Hepatocyte (in vitro differentiated cells): ENCODE results near the gene PRR5. TPM values are rescaled to one million over a fixed set of nuclear protein-coding genes. Genes with fewer than 3 reads are reported as not detected.

Experiments
- DNase-seq: peaks from one replicate; pipeline ENCODE4 v3.0.0-alpha.2; 2016; ENCODE audit warnings: low spot score
- H2AFZ ChIP-seq: fragments of 200-600 bp; sonication (generic); 2 replicates; pipeline ENCODE4 v1.6.0; 2016; ENCODE audit warnings: antibody characterized with exemption, mild to moderate bottlenecking
- H3K27ac ChIP-seq: fragments of 200-600 bp; sonication (generic); 2 replicates; pipeline ENCODE4 v1.5.1; 2016; ENCODE audit warnings: mild to moderate bottlenecking
- H3K27me3 ChIP-seq: fragments of 200-600 bp; sonication (generic); 2 replicates; pipeline ENCODE4 v1.6.1; 2016
- H3K36me3 ChIP-seq: fragments of 200-600 bp; sonication (generic); replicated peaks from 2 replicates; pipeline ENCODE4 v1.5.1; 2016; ENCODE audit warnings: low read depth; ENCODE audit not compliant: insufficient read depth
- H3K4me1 ChIP-seq: fragments of 200-600 bp; sonication (generic); 2 replicates; pipeline ENCODE4 v1.5.1; 2016; ENCODE audit warnings: mild to moderate bottlenecking, moderate library complexity; ENCODE audit not compliant: insufficient read depth
- H3K4me2 ChIP-seq: fragments of 200-600 bp; sonication (generic); 2 replicates; pipeline ENCODE4 v1.6.0; 2016
- H3K4me3 ChIP-seq: fragments of 200-600 bp; sonication (generic); 2 replicates; pipeline ENCODE4 v1.5.1; 2016; ENCODE audit warnings: mild to moderate bottlenecking
- H3K79me2 ChIP-seq: fragments of 200-600 bp; sonication (generic); 2 replicates; pipeline ENCODE4 v1.6.0; 2017; ENCODE audit warnings: mild to moderate bottlenecking
- H3K9me2 ChIP-seq: fragments of 200-600 bp; sonication (generic); replicated peaks from 2 replicates; pipeline ENCODE4 v1.6.0; 2017; ENCODE audit warnings: mild to moderate bottlenecking; ENCODE audit not compliant: insufficient read depth
- H3K9me3 ChIP-seq: fragments of 200-600 bp; sonication (generic); 2 replicates; pipeline ENCODE4 v1.5.1; 2016; ENCODE audit warnings: low read depth, mild to moderate bottlenecking
- H4K20me1 ChIP-seq: fragments of 200-600 bp; sonication (generic); 2 replicates; pipeline ENCODE4 v1.6.0; 2016; ENCODE audit warnings: mild to moderate bottlenecking; ENCODE audit not compliant: insufficient read depth, poor library complexity, severe bottlenecking
- EZH2 ChIP-seq: fragments of 200-600 bp; sonication (generic); IDR thresholded peaks from 2 replicates; pipeline ENCODE4 v1.6.1; 2016; ENCODE audit warnings: antibody characterized with exemption, mild to moderate bottlenecking, borderline replicate concordance
- EZH2phosphoT487 ChIP-seq: fragments of 200-600 bp; sonication (generic); IDR thresholded peaks from one replicate; pipeline ENCODE4 v1.6.1; 2018; ENCODE audit warnings: antibody characterized with exemption, mild to moderate bottlenecking, low read depth, moderate library complexity; ENCODE audit not compliant: unreplicated experiment, severe bottlenecking
- WGBS: methylation state at CpG from one replicate; pipeline ENCODE4 v1.1.6; 2016; ENCODE audit warnings: low lambda C conversion rate; ENCODE audit errors: missing lambda C conversion rate; 5-methylcytosine and 5-hydroxymethylcytosine counted together
- polyA plus RNA-seq: library from polyadenylated mRNA; unstranded; fragments of >200 nt; fragmentation: Nextera tagmentation; extraction: Ambion mirVana; gene quantifications from 2 replicates; pipeline ENCODE4 v1.2.1, GENCODE V29; 2016
- total RNA-seq: library from RNA; depleted of rRNA; stranded (reverse); fragments of >200 nt; gene quantifications from 2 replicates; pipeline ENCODE4 v1.2.3, GENCODE V29; 2014
- TF ChIP-seq, protein P1 (sequence below): fragments of 200-600 bp; sonication (generic); IDR thresholded peaks from 2 replicates; pipeline ENCODE4 v1.5.1; 2016; ENCODE audit warnings: antibody characterized with exemption, mild to moderate bottlenecking; ENCODE audit not compliant: poor library complexity

Gene PRR5
- total and polyA plus RNA-seq, 2 experiments from 2014 or later = 44.2 to 84.9 TPM

DNA sequence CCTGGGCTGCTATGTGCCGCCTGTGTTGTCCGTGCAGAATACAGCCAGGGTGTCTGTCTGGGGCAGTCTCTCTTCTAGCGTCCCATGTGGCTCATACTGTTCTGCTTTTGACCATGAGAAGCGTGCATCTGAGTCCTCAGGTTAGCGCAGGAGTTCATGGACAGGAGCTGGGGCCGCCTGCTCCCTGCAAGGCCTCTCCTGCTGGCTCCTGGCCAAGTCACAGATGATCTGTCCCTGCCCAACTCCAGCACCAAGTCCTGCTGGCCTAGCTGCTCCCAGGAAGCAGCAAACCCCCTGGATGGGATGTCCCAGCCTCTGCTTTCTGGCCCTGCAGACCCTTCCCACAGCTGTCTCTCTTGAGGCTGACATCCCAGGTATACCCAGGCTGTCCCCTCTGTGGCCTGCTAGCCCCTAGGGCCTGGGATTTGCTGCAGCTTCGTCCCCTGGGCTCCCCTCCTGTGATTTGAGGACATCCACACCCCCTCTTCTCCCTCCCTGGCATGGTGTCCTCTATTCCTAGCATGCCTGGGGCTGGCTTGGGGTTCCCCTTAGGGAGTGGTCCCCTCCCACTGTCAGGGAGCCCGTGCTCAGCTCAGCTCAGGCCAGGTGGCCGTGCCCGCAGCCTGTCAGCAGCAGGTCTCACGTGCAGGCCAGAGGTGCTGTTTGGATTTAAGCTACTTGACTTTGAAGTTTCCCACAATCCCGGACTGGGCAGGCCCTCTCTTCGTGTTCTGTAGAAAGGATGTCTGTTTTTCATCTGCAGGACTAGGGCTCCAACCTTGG, 17.8 kb downstream of the PRR5 start:
- Histone ChIP-seq H3K27me3 (no peaks in the 10 kb centered on the region), H3K36me3 (no peaks in the 10 kb centered on the region), H3K4me3 (no peak overlapping the region), H3K9me2 (no peaks in the 10 kb centered on the region), H4K20me1 (peaks cover 18% of the 10 kb centered on the region), H3K27ac (no peak overlapping the region), H3K9me3 (no peaks in the 10 kb centered on the region), H2AFZ (no peak overlapping the region), H3K79me2 (peaks cover 15% of the 10 kb centered on the region), H3K4me1 (peaks cover 19% of the 10 kb centered on the region), H3K4me2 (no peak overlapping the region)
- no peak for TF ChIP-seq EZH2phosphoT487
- TF ChIP-seq, protein P1, sequence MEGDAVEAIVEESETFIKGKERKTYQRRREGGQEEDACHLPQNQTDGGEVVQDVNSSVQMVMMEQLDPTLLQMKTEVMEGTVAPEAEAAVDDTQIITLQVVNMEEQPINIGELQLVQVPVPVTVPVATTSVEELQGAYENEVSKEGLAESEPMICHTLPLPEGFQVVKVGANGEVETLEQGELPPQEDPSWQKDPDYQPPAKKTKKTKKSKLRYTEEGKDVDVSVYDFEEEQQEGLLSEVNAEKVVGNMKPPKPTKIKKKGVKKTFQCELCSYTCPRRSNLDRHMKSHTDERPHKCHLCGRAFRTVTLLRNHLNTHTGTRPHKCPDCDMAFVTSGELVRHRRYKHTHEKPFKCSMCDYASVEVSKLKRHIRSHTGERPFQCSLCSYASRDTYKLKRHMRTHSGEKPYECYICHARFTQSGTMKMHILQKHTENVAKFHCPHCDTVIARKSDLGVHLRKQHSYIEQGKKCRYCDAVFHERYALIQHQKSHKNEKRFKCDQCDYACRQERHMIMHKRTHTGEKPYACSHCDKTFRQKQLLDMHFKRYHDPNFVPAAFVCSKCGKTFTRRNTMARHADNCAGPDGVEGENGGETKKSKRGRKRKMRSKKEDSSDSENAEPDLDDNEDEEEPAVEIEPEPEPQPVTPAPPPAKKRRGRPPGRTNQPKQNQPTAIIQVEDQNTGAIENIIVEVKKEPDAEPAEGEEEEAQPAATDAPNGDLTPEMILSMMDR = no peak
- no peak for TF ChIP-seq EZH2
- WGBS = 76% methylated on average over 13 of the region's 13 CpGs
- DNase-seq = peak; percentile 70

DNA sequence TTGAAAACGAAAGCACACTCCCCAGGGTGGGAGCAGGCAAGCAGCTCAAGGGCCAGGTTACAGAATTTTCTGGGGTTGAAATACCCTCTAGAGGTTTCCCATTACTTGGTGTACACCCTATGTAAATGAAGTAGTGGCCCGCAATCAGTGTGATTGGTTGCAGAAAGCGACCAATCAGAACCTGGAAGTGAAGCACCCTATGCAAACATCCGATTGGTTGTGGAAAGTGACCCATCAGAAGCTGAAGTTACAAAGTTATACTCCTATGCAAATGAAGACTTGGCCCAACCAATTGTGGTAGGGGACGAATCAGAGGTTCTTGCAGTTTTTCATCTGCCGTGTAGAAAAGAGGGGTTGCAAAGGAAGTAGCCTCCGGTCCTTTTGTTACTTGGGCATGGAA, 19.2 kb downstream of the PRR5 start:
- Histone ChIP-seq H3K4me1 (peaks cover 25% of the 10 kb centered on the region), H3K27ac (no peak overlapping the region), H3K4me2 (no peak overlapping the region), H3K27me3 (no peaks in the 10 kb centered on the region), H3K79me2 (peaks cover 15% of the 10 kb centered on the region), H4K20me1 (peaks cover 18% of the 10 kb centered on the region), H3K36me3 (no peaks in the 10 kb centered on the region), H2AFZ (no peak overlapping the region), H3K9me2 (no peaks in the 10 kb centered on the region), H3K9me3 (no peaks in the 10 kb centered on the region), H3K4me3 (no peak overlapping the region)
- no peak for TF ChIP-seq EZH2
- no peak for TF ChIP-seq EZH2phosphoT487
- TF ChIP-seq, protein P1 = no peak
- no peak for DNase-seq
- 89% methylated on average over 7 of the region's 7 CpGs for WGBS

DNA sequence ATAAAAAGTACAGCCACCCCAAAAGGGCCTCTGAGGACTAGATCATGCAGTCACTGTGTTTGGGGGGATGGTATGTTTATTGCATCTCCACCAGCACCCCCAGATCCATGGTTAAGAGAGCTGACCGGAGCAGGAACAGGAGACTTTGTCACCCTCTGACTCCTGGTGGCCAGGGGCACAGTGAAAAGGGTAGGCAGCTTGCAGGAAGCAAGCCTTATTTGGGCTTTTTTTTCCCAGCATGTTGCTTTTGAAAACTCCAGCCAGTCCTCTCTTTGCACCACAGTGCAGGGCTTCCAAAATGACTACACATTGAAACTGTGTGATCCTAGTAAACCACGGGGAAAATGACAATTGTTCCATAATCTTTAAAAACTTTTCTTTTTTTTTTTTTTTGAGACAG, 20.6 kb downstream of the PRR5 start:
- no peaks in the 10 kb centered on the region for H3K36me3 ChIP-seq
- H3K9me3 ChIP-seq = no peaks in the 10 kb centered on the region
- H3K27me3 ChIP-seq = no peaks in the 10 kb centered on the region
- peaks cover 25% of the 10 kb centered on the region for H3K4me1 ChIP-seq
- H3K4me2 ChIP-seq = no peak overlapping the region
- H3K9me2 ChIP-seq = no peaks in the 10 kb centered on the region
- H3K4me3 ChIP-seq = no peak overlapping the region
- H3K27ac ChIP-seq = no peak overlapping the region
- 81% methylated on average over 2 of the region's 2 CpGs for WGBS
- H3K79me2 ChIP-seq = peaks cover 15% of the 10 kb centered on the region
- no peak overlapping the region for H2AFZ ChIP-seq
- no peak for DNase-seq
- H4K20me1 ChIP-seq = peaks cover 18% of the 10 kb centered on the region
- TF ChIP-seq, protein P1 = no peak
- TF ChIP-seq EZH2phosphoT487 (no peak), EZH2 (no peak)
